ENCODE measurements around the gene ROBO3.

Gene ROBO3

DNA sequence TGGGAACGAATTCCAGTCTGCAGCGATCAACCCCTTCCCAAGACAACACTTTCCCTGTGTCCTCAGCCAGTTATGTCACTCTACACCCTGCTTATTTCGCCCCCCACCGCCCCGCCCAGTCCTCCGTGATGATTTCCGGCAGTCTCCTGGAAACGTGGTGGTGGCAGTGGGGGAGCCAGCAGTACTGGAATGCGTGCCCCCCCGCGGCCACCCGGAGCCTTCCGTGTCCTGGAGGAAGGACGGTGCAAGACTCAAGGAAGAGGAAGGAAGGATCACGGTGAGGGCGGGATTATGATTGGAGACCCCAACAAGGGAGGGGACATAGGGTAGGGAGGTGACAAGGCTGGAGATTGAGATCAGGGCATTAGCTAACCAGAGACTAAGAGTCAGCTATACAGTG lies 4.1 kb downstream of the ROBO3 start:
- no peaks in the 10 kb centered on the region for H3K9me3 ChIP-seq (ENCODE audit: severe bottlenecking)
- no peak overlapping the region for H3K27ac ChIP-seq
- TF ChIP-seq, protein P1, sequence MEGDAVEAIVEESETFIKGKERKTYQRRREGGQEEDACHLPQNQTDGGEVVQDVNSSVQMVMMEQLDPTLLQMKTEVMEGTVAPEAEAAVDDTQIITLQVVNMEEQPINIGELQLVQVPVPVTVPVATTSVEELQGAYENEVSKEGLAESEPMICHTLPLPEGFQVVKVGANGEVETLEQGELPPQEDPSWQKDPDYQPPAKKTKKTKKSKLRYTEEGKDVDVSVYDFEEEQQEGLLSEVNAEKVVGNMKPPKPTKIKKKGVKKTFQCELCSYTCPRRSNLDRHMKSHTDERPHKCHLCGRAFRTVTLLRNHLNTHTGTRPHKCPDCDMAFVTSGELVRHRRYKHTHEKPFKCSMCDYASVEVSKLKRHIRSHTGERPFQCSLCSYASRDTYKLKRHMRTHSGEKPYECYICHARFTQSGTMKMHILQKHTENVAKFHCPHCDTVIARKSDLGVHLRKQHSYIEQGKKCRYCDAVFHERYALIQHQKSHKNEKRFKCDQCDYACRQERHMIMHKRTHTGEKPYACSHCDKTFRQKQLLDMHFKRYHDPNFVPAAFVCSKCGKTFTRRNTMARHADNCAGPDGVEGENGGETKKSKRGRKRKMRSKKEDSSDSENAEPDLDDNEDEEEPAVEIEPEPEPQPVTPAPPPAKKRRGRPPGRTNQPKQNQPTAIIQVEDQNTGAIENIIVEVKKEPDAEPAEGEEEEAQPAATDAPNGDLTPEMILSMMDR (IDR thresholded peaks at IDR 0.05; ENCODE audit: low read depth, low read length) = no peak
- H3K27me3 ChIP-seq (ENCODE audit: insufficient read depth, low read depth, severe bottlenecking) = peaks cover 37% of the 10 kb centered on the region
- no peak overlapping the region for H3K4me3 ChIP-seq (ENCODE audit: low read depth, low read length)
- DNase-seq = no peak
- H3K36me3 ChIP-seq = no peaks in the 10 kb centered on the region

DNA sequence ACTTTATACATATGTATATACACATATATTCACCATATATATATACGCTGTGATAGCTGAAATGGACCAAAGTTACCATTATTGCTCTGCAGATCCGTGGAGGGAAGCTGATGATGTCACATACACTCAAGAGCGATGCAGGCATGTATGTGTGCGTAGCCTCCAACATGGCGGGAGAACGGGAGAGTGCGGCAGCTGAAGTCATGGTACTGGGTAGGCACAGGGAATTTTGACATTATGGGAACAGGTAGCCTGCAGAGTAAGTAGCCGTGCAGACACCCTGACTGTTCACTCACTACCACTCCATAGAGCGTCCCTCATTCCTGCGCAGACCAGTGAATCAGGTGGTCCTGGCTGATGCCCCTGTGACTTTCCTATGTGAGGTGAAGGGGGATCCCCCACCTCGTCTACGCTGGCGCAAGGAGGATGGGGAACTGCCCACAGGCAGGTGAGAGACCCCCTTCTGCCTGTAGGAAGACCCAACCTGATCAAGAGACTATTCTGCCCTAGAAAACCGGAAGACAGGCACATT lies 4.7 kb downstream of the ROBO3 start:
- H3K9me3 ChIP-seq (ENCODE audit: severe bottlenecking) = no peaks in the 10 kb centered on the region
- H3K27me3 ChIP-seq (ENCODE audit: insufficient read depth, low read depth, severe bottlenecking) = peaks cover 31% of the 10 kb centered on the region
- H3K36me3 ChIP-seq = no peaks in the 10 kb centered on the region
- H3K27ac ChIP-seq = no peak overlapping the region
- no peak for DNase-seq
- H3K4me3 ChIP-seq (ENCODE audit: low read depth, low read length) = no peak overlapping the region
- TF ChIP-seq, protein P1 (IDR thresholded peaks at IDR 0.05; ENCODE audit: low read depth, low read length) = no peak

DNA sequence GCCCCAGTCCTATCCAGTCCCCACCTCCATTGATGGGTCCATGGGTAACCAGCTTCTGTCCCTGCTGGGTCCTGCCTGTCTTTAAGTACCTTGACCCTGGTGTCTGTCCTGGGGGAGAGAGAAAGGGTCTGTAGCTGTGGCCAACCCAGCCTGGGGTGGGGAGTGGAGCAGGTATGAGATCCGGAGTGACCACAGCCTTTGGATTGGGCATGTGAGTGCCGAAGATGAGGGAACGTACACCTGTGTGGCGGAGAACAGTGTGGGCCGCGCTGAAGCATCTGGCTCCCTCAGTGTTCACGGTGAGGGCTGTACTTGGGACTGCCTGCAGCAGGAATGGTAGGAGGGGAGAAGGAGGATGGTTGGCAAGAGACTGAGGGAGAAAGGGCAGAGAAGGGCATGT lies 5.2 kb downstream of the ROBO3 start:
- no peak for DNase-seq
- no peaks in the 10 kb centered on the region for H3K9me3 ChIP-seq (ENCODE audit: severe bottlenecking)
- no peaks in the 10 kb centered on the region for H3K36me3 ChIP-seq
- TF ChIP-seq, protein P1 (IDR thresholded peaks at IDR 0.05; ENCODE audit: low read depth, low read length) = no peak
- no peak overlapping the region for H3K27ac ChIP-seq
- no peak overlapping the region for H3K4me3 ChIP-seq (ENCODE audit: low read depth, low read length)
- H3K27me3 ChIP-seq (ENCODE audit: insufficient read depth, low read depth, severe bottlenecking) = peaks cover 26% of the 10 kb centered on the region

DNA sequence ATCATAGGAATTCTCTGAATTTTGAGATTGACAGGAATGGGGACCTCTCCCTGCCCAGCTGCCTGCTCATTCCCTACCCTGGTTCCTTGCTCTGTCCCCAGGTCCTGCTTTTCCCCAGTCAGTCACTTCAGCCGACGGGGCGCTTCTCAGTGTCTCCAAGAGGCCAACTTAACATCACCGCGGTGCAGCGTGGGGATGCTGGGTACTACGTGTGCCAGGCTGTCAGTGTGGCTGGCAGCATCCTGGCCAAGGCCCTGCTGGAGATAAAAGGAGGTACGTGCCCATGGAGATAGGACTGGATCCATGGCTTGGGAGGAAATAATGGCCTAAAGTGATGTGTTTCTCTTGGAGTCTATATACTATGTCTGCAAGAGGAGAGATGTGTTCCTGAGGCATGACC lies 7.0 kb downstream of the ROBO3 start:
- Histone ChIP-seq H3K4me3 (ENCODE audit: low read depth, low read length) (no peak overlapping the region), H3K9me3 (ENCODE audit: severe bottlenecking) (no peaks in the 10 kb centered on the region), H3K27me3 (ENCODE audit: insufficient read depth, low read depth, severe bottlenecking) (peaks cover 7% of the 10 kb centered on the region), H3K27ac (no peak overlapping the region), H3K36me3 (no peaks in the 10 kb centered on the region)
- TF ChIP-seq, protein P1 (IDR thresholded peaks at IDR 0.05; ENCODE audit: low read depth, low read length) = no peak
- no peak for DNase-seq

DNA sequence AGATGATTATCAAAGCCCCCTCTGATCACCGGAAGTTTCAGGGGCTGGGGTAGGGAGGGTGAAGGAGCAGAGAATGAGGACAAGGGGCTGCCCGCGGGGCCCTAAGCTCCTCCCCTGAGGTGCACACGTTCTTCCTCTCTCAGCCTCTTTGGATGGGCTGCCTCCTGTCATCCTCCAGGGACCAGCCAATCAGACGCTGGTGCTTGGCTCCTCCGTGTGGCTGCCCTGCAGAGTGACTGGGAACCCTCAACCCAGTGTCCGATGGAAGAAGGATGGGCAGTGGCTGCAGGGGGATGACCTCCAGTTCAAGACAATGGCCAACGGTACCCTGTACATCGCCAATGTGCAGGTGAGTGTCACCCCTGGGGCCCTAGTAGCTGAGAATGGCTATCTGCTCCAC lies 7.5 kb downstream of the ROBO3 start:
- no peak overlapping the region for H3K27ac ChIP-seq
- no peaks in the 10 kb centered on the region for H3K36me3 ChIP-seq
- no peaks in the 10 kb centered on the region for H3K9me3 ChIP-seq (ENCODE audit: severe bottlenecking)
- DNase-seq = no peak
- H3K27me3 ChIP-seq (ENCODE audit: insufficient read depth, low read depth, severe bottlenecking) = peaks cover 6% of the 10 kb centered on the region
- TF ChIP-seq, protein P1 (IDR thresholded peaks at IDR 0.05; ENCODE audit: low read depth, low read length) = no peak
- H3K4me3 ChIP-seq (ENCODE audit: low read depth, low read length) = no peak overlapping the region

DNA sequence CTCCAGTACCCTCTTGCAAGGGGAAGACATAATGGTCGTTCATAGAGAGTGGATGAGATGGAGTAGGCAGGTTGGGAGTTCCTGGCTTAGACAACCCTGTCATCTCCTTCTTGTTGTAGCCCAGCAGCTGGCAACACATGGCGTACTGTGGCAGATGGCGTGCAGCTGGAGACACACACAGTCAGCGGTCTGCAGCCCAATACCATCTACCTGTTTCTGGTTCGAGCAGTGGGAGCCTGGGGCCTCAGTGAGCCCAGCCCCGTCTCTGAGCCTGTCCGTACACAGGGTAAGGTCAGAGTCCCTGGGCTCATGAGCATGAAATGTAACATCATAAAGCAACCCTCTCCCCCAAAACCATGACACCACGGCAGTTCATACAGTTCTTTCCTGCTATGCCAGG lies 8.7 kb downstream of the ROBO3 start:
- TF ChIP-seq, protein P1 (IDR thresholded peaks at IDR 0.05; ENCODE audit: low read depth, low read length) = no peak
- H3K4me3 ChIP-seq (ENCODE audit: low read depth, low read length) = no peak overlapping the region
- H3K27me3 ChIP-seq (ENCODE audit: insufficient read depth, low read depth, severe bottlenecking) = no peaks in the 10 kb centered on the region
- DNase-seq = no peak
- H3K9me3 ChIP-seq (ENCODE audit: severe bottlenecking) = no peaks in the 10 kb centered on the region
- H3K36me3 ChIP-seq = no peaks in the 10 kb centered on the region
- H3K27ac ChIP-seq = no peak overlapping the region

All from WERI-Rb-1 (cell line).